ENCODE results near the gene PEAK1.

Gene PEAK1

GRCh38 chr15:77069521-77070121 is 350.3 kb downstream of the PEAK1 start:
- Histone ChIP-seq H3K9me2 (replicated peaks; ENCODE audit: insufficient read depth, low read length) (no peaks in the 10 kb centered on the region), H2AFZ (ENCODE audit: low read depth, low read length, severe bottlenecking) (no peak overlapping the region), H4K20me1 (ENCODE audit: low read depth, low read length) (peaks cover 5% of the 10 kb centered on the region; the same call in 1 of the 2 replicates), H3K36me3 (ENCODE audit: low read length) (no peaks in the 10 kb centered on the region), H3K9me3 (ENCODE audit: insufficient read depth, low read length) (no peaks in the 10 kb centered on the region), H3K4me2 (ENCODE audit: low read depth, low read length, poor library complexity, severe bottlenecking) (peak overlapping the region; percentile 78), H3K27ac (ENCODE audit: low read depth, low read length) (no peak overlapping the region), H3K4me3 (ENCODE audit: insufficient read depth, low read length, poor library complexity, severe bottlenecking) (peak overlapping the region; percentile 71), H3K27me3 (ENCODE audit: low read length) (no peaks in the 10 kb centered on the region), H3K79me2 (ENCODE audit: insufficient read depth, low read length) (no peaks in the 10 kb centered on the region; the same call in 1 of the 2 replicates), H3K9ac (ENCODE audit: low read length) (peak overlapping the region; percentile 67), H3F3A (ENCODE audit: insufficient read depth) (0 out of 2 replicates have a peak, but pooled peaks cover 4% of the 10 kb centered on the region)
- no peak for TF ChIP-seq EZH2phosphoT487 (conservative IDR thresholded peaks at IDR 0.05; ENCODE audit: low read length)
- TF ChIP-seq CTCF (IDR thresholded peaks at IDR 0.05; ENCODE audit: insufficient read depth, low read length, poor library complexity, severe bottlenecking), result no peak

- H3K4me3 ChIP-seq (ENCODE audit: insufficient read depth, low read length, poor library complexity, severe bottlenecking), result no peak overlapping the region
- H4K20me1 ChIP-seq (ENCODE audit: low read depth, low read length), result peaks cover 6% of the 10 kb centered on the region; the same call in 1 of the 2 replicates
- H3K4me2 ChIP-seq (ENCODE audit: low read depth, low read length, poor library complexity, severe bottlenecking), result no peak overlapping the region
Observed at GRCh38 chr15:77068633-77069032, 351.3 kb downstream of the PEAK1 start.

GRCh38 chr15:77067691-77068367 is 352.1 kb downstream of the PEAK1 start:
- no peaks in the 10 kb centered on the region; the same call in 1 of the 2 replicates for H3K79me2 ChIP-seq (ENCODE audit: insufficient read depth, low read length)
- no peak overlapping the region for H3K4me3 ChIP-seq (ENCODE audit: insufficient read depth, low read length, poor library complexity, severe bottlenecking)
- peak overlapping the region; percentile 5 for H3K4me2 ChIP-seq (ENCODE audit: low read depth, low read length, poor library complexity, severe bottlenecking)
- H3K36me3 ChIP-seq (ENCODE audit: low read length), result no peaks in the 10 kb centered on the region
- H3K27ac ChIP-seq (ENCODE audit: low read depth, low read length), result no peak overlapping the region
- no peak overlapping the region for H2AFZ ChIP-seq (ENCODE audit: low read depth, low read length, severe bottlenecking)
- H3K9ac ChIP-seq (ENCODE audit: low read length), result no peak overlapping the region
- no peaks in the 10 kb centered on the region for H3K27me3 ChIP-seq (ENCODE audit: low read length)
- peaks cover 9% of the 10 kb centered on the region; the same call in 1 of the 2 replicates for H4K20me1 ChIP-seq (ENCODE audit: low read depth, low read length)
- H3F3A ChIP-seq (ENCODE audit: insufficient read depth), result 0 out of 2 replicates have a peak, but pooled peaks cover 4% of the 10 kb centered on the region
- no peaks in the 10 kb centered on the region for H3K9me2 ChIP-seq (replicated peaks; ENCODE audit: insufficient read depth, low read length)
- TF ChIP-seq CTCF (IDR thresholded peaks at IDR 0.05; ENCODE audit: insufficient read depth, low read length, poor library complexity, severe bottlenecking) (no peak), EZH2phosphoT487 (conservative IDR thresholded peaks at IDR 0.05; ENCODE audit: low read length) (no peak)
- H3K9me3 ChIP-seq (ENCODE audit: insufficient read depth, low read length), result no peaks in the 10 kb centered on the region

More at GRCh38 chr15:77068633-77069032, 351.3 kb downstream of the PEAK1 start:
- Histone ChIP-seq H3F3A (ENCODE audit: insufficient read depth) (0 out of 2 replicates have a peak, but pooled peaks cover 4% of the 10 kb centered on the region), H3K27ac (ENCODE audit: low read depth, low read length) (no peak overlapping the region), H3K9ac (ENCODE audit: low read length) (no peak overlapping the region), H3K27me3 (ENCODE audit: low read length) (no peaks in the 10 kb centered on the region), H2AFZ (ENCODE audit: low read depth, low read length, severe bottlenecking) (no peak overlapping the region), H3K79me2 (ENCODE audit: insufficient read depth, low read length) (no peaks in the 10 kb centered on the region; the same call in 1 of the 2 replicates), H3K9me3 (ENCODE audit: insufficient read depth, low read length) (no peaks in the 10 kb centered on the region), H3K9me2 (replicated peaks; ENCODE audit: insufficient read depth, low read length) (no peaks in the 10 kb centered on the region), H3K36me3 (ENCODE audit: low read length) (no peaks in the 10 kb centered on the region)
- no peak for TF ChIP-seq EZH2phosphoT487 (conservative IDR thresholded peaks at IDR 0.05; ENCODE audit: low read length)
- TF ChIP-seq CTCF (IDR thresholded peaks at IDR 0.05; ENCODE audit: insufficient read depth, low read length, poor library complexity, severe bottlenecking), result no peak

All from SU-DHL-6 (cell line).